HG02981 (cell line): ENCODE data around the gene ABCC12.

ENCODE experiments used
- ATAC-seq: cut with Tn5 transposase; IDR thresholded peaks from one replicate; pipeline ENCODE4 v1.9.1; 2021; ENCODE audit warnings: mild to moderate bottlenecking, moderate library complexity; ENCODE audit not compliant: unreplicated experiment

Gene ABCC12

GRCh38 chr16:48133455-48134211 lies 22.2 kb downstream of the ABCC12 start:
- ATAC-seq, result no peak

GRCh38 chr16:48132696-48133095 lies 23.1 kb downstream of the ABCC12 start:
- no peak for ATAC-seq

- no peak for ATAC-seq
Measured at GRCh38 chr16:48131201-48131935, 24.4 kb downstream of the ABCC12 start.

GRCh38 chr16:48129926-48130325 lies 25.9 kb downstream of the ABCC12 start:
- no peak for ATAC-seq

GRCh38 chr16:48128769-48129168 lies 27.0 kb downstream of the ABCC12 start:
- ATAC-seq, result no peak

GRCh38 chr16:48126801-48127644 lies 28.8 kb downstream of the ABCC12 start:
- ATAC-seq, result no peak

- no peak for ATAC-seq
Measured at GRCh38 chr16:48125888-48126287, 29.9 kb downstream of the ABCC12 start.

GRCh38 chr16:48124266-48124665 lies 31.5 kb downstream of the ABCC12 start:
- no peak for ATAC-seq

- ATAC-seq, result no peak
Measured at GRCh38 chr16:48123104-48123788, 32.5 kb downstream of the ABCC12 start.

- ATAC-seq, result no peak
Measured at GRCh38 chr16:48121276-48121675, 34.5 kb downstream of the ABCC12 start.

GRCh38 chr16:48118841-48119240 lies 37.0 kb downstream of the ABCC12 start:
- no peak for ATAC-seq

GRCh38 chr16:48117217-48118105 lies 38.3 kb downstream of the ABCC12 start:
- ATAC-seq, result no peak

- ATAC-seq, result no peak
Measured at GRCh38 chr16:48115299-48115698, 40.5 kb downstream of the ABCC12 start.

GRCh38 chr16:48114410-48114809 lies 41.4 kb downstream of the ABCC12 start:
- no peak for ATAC-seq

GRCh38 chr16:48113471-48113870 lies 42.3 kb downstream of the ABCC12 start:
- no peak for ATAC-seq

GRCh38 chr16:48113001-48113400 lies 42.8 kb downstream of the ABCC12 start:
- no peak for ATAC-seq

GRCh38 chr16:48112600-48112999 lies 43.2 kb downstream of the ABCC12 start:
- ATAC-seq, result no peak

GRCh38 chr16:48110982-48111381 lies 44.8 kb downstream of the ABCC12 start:
- no peak for ATAC-seq

- ATAC-seq, result no peak
Measured at GRCh38 chr16:48110000-48110399, 45.8 kb downstream of the ABCC12 start.

GRCh38 chr16:48109475-48109874 lies 46.3 kb downstream of the ABCC12 start:
- no peak for ATAC-seq
